IPS-11a (cell line): Measurements from ENCODE around the gene GLIPR2.
"Not testable (repeated sequence)": the region's sequence is repeated elsewhere in the genome, so short reads cannot be mapped to it uniquely, and the experiment has no call there.

ENCODE experiments used
- H3K4me3 ChIP-seq: one replicate; pipeline ENCODE4 v1.5.1; 2013; ENCODE audit warnings: low read depth, low read length, control low read depth

The GLIPR2 gene

DNA sequence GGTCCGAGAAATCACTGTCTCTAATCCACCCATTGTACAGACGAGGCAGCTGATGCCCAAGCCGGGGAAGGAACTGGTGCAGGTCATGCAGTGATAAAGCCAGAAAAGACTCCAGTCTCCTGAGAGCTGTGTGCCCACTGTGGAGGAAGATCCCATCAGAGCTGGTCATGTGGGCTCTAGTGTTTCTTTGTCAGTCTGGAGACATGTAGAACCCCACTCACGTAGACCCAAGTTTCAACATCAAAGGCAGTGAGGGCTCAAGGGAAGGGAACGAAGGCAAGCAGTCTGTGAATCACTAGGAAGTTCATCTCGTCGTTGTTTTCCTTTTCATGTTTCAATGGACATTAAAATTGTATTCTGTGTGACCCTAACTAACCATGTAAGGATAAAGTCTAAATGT is 14.6 kb upstream of the GLIPR2 start:
- H3K4me3 ChIP-seq, result no peak overlapping the region

GRCh38 chr9:36123515-36123914 is 13.0 kb upstream of the GLIPR2 start:
- H3K4me3 ChIP-seq, result no peak overlapping the region

GRCh38 chr9:36125062-36125855 is 11.3 kb upstream of the GLIPR2 start:
- H3K4me3 ChIP-seq, result no peak overlapping the region

- H3K4me3 ChIP-seq, result no peak overlapping the region
These were observed 10.4 kb upstream of the GLIPR2 start for GRCh38 chr9:36126016-36126730.

- H3K4me3 ChIP-seq, result no peak overlapping the region
These were observed 8.8 kb upstream of the GLIPR2 start for GRCh38 chr9:36127652-36128244.

DNA sequence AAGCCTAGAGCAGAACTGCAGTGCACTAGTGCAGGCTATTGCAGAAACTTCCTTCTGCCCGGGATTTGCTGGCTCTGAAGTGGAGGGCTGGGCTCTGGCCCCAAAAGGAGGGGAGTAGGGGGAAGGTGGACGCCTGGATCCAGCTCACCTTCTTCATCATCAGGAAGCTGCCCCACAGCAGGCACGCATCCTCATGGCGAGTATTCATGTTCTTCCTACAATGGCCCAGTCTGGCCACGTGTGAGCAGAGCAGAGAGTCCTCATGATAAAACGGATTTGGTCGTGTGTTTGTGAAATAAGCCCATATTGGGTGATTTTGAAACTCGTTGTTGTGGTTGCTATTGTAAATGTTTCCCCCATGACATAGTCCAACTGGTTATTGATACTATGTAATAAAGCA is 8.2 kb upstream of the GLIPR2 start:
- H3K4me3 ChIP-seq, result no peak overlapping the region

- no peak overlapping the region for H3K4me3 ChIP-seq
These were observed 7.4 kb upstream of the GLIPR2 start for GRCh38 chr9:36129139-36129538.

DNA sequence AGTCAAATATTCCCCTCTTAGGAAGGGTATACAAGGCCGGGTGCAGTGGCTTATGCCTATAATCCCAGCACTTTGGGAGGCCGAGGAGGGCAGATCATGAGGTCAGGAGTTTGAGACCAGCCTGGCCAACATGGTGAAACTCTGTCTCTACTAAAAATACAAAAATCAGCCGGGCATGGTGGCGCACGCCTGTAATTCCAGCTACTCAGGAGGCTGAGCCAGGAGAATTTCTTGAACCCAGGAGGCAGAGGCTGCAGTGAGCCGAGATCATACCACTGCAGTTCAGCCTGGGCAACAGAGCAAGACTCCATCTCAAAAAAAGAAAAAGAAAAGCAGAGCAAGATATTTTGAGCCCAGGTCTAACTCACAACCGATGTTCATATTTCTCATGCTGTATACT is 4.9 kb upstream of the GLIPR2 start:
- H3K4me3 ChIP-seq, result not testable (repeated sequence)

GRCh38 chr9:36132086-36132485 is 4.4 kb upstream of the GLIPR2 start:
- H3K4me3 ChIP-seq, result no peak overlapping the region

GRCh38 chr9:36134761-36135505 is 1.6 kb upstream of the GLIPR2 start:
- no peak overlapping the region for H3K4me3 ChIP-seq

DNA sequence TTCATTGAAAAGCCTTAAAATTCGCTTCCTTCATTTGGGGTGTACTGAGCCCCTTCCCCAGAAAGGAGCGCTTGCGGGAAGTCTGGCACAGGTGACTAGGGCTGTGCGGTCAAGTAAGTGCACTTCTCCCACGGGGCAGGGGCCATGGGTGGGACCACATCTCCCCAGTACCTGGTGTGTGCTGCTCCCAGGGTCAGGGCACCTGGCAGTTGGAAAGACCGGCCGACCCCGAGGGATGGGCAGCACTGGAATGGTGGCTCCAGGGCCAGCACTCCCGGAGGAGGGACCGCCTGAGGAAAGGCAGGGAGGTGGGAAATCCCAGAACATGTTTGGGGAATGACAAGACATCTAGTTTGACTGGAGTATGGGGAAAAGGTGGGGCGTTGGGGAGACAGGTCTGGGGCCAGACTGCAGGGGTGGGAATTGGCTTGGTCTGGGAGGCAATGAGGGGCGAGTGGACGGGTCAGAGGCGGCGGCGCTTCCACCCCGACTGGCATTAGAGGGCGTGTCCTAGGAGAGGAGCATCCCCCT is 727 bp upstream of the GLIPR2 start:
- peak overlapping the region; percentile 69 for H3K4me3 ChIP-seq

DNA sequence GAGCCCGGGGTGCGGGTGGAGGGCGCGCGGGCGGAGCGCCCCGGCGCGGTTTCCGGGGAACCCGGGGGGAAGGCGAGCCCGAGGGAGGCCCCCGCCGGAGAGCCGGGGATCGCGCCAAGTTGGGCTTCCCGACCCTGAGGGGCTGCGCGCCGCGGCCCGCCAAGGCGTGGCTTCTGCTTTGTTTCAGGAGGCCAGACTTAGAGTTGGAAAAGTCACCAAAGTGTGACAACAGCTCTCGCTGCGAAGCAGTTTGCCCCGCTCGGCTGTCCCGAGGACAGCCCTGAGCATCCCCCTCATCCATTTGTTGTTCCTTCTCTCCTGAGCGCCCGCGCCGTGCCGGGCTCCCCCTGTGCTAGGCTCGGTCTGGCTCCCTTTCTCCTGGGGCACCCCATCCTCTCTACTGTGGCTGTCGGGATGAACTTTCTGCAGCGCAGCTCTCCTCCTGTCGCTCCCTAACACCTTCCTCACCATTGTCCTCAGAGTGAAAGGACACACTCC is 410 bp downstream of the GLIPR2 start:
- H3K4me3 ChIP-seq, result peak overlapping the region; percentile 69

GRCh38 chr9:36137392-36138004 is 965 bp downstream of the GLIPR2 start:
- peak overlapping the region; percentile 69 for H3K4me3 ChIP-seq

- no peak overlapping the region for H3K4me3 ChIP-seq
These were observed 2.0 kb downstream of the GLIPR2 start for GRCh38 chr9:36138496-36138895.

GRCh38 chr9:36138901-36139300 is 2.4 kb downstream of the GLIPR2 start:
- no peak overlapping the region for H3K4me3 ChIP-seq

GRCh38 chr9:36140086-36141084 is 3.9 kb downstream of the GLIPR2 start:
- no peak overlapping the region for H3K4me3 ChIP-seq

GRCh38 chr9:36141288-36141687 is 4.8 kb downstream of the GLIPR2 start:
- H3K4me3 ChIP-seq, result no peak overlapping the region

- H3K4me3 ChIP-seq, result no peak overlapping the region
These were observed 5.2 kb downstream of the GLIPR2 start for GRCh38 chr9:36141761-36142160.
